GM12872 (cell line): Measurements from ENCODE around the gene PCBP1.

Source experiments
- TF ChIP-seq, protein P1 (sequence below): IDR thresholded peaks from 3 replicates; pipeline ENCODE4 v1.5.1; 2011; ENCODE audit warnings: low read depth, mild to moderate bottlenecking, low read length, moderate library complexity; ENCODE audit not compliant: insufficient read depth

Gene PCBP1

DNA sequence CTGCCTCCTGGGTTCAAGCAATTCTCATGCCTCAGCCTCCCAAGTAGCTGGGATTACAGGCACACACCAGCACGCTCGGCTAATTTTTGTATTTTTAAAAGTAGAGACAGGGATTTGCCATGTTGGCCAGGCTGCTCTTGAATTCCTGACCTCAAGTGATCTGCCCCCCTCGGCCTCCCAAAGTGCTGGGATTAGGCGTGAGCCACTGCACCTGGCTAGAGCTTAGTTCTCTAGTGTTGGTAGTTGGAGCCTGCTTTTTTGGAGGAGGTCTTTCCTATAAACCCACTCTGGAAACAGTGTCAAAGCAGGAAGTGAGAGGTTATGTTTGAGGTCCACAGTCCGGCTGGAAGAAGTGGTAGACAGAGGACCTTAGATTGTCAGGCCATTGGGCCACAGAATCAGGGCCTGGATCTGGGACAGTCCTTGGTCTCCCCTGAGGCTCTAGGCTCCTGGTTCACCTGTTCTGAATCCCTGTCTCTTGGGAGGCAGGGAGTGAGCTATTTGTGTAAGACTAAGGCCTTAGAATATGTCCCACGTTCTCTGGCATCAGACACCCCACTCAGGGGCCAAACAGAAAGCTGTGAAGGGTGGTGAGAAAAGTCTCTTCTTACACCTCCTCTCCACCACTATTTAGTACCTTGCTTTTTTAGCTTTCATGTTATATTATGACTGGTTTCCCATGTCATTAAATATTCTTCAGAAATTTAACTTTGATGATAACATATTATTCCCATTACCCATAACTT is 34.5 kb downstream of the PCBP1 start:
- TF ChIP-seq, protein P1, sequence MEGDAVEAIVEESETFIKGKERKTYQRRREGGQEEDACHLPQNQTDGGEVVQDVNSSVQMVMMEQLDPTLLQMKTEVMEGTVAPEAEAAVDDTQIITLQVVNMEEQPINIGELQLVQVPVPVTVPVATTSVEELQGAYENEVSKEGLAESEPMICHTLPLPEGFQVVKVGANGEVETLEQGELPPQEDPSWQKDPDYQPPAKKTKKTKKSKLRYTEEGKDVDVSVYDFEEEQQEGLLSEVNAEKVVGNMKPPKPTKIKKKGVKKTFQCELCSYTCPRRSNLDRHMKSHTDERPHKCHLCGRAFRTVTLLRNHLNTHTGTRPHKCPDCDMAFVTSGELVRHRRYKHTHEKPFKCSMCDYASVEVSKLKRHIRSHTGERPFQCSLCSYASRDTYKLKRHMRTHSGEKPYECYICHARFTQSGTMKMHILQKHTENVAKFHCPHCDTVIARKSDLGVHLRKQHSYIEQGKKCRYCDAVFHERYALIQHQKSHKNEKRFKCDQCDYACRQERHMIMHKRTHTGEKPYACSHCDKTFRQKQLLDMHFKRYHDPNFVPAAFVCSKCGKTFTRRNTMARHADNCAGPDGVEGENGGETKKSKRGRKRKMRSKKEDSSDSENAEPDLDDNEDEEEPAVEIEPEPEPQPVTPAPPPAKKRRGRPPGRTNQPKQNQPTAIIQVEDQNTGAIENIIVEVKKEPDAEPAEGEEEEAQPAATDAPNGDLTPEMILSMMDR, result no peak

DNA sequence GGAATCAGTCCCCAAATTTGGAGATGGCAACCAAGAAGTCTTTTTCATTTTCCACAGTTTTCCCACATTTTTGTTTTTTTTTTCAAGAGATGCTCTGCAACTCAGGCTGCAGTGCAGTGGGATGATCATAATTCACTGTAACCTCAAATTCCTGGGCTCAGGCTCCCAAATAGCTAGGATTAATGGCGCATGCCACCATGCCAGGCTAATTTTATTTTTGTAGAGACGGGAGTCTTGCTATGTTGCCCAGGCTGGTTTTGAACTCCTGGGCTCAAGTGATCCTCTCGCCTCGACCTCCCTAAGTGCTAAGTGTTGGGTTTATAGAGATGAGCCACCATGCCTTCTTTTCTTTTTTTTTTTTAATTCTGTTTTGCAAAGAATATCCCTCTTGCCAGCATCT is 35.2 kb downstream of the PCBP1 start:
- TF ChIP-seq, protein P1, result no peak

DNA sequence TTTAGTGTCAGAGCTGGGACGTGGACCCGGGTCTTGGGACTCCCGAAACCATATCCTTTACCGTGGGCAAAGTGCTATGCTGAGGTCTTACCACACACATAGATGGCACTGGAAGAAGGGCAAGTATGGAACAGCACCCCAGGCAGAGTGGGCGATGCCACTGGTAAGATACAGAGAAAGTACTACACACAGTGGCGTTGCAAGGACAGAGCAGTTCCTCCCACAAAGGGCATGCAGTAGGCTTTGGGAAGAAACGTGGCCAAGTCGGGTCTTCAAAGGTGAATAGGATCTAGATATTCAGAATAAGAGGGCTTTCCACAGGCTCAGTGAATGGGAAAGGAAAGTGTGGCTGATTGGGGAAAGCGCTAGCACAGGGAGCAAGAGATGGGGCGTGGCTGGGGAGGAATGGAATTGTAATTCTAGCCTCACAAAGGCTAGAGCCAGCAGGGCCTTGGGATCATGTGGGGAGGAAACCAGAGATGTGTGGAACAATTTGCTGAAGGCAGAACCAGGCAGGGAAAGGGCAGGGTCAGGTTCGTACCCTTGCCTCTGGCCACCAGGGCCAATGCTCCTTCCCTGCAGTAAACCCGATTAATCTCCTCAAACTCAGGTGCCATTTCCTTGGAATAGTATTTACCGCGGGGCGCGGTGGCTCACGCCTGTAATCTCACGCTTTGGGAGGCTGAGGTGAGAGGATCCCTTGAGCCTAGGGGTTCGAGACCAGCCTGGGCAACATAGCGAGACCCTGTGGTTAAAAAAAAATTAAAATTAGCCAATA is 36.0 kb downstream of the PCBP1 start:
- TF ChIP-seq, protein P1, result no peak

DNA sequence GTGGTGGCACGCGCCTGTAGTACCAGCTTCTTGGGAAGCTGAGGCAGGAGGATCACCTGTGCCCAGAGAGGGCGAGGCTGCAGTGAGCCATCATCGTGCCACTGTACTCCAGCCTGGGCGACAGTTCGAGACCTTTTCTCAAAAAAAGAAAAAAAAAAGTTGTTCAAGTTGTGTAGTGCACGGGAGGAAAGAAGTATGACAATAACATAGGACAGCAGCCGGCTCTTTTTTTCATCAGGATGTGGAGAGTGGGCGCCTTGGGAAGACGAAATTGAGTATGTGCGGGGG is 36.5 kb downstream of the PCBP1 start:
- TF ChIP-seq, protein P1, result no peak

DNA sequence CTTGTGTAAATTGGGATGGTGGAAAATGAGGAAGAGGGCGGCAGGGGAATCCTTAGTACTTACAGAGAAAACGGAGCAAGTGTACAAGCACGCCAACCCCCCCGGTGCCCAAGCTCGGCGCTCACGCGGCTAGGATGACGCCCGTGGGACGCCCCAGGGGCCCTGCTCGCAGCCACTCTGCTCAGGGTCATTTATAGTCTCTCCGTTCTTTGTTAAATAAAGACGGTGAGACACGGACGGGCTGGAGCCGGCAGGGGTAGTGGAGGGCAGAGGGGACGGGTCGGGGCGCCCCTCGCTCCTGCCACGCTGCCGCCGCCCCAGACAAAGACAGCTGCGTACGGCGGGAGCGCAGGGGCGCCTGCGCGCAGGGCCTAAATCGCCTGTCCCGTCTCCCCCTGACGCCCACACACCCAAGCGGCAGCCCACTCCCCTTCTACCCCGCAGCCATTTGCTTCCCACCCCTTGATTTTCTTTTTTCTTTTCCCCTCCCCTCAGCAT is 37.8 kb downstream of the PCBP1 start:
- TF ChIP-seq, protein P1, result no peak

DNA sequence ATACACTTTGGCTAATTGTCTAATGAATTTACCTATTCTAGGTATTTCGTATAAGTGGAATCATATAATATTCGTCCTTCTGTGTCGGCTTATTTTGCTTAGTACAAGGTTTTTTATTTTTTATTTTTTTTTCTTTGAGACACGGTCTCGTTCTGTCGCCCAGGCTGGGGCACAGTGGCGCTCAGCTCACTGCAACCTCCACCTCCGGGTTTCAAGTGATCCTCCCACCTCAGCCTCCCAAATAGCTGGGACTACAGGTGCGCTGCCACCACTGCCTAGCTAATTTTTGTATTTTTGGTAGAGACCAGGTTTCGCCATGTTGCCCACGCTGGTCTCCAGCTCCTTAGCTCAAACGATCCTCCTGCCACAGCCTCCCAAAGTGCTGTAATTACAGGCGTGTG is 38.2 kb downstream of the PCBP1 start:
- TF ChIP-seq, protein P1, result no peak

DNA sequence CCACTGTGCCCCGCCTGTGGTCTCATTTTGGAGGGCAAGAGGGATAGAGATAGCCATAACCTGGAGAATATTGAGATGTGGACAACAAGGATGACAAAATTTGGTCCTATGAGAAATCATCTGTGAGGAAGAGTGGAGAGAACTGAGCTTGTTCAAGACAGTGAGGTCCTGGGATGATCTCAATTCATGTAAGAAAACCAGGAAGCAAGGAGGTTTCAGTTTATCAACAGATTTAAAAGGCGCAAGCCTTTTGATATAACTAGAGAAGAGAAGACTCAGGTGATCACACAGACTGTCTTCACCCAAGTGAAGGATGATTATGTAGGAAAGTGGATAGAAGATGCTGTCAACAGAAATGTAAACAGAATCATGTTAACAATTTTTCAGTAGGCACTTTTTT is 39.1 kb downstream of the PCBP1 start:
- TF ChIP-seq, protein P1, result no peak
